DND-41 (cell line): Measurements from ENCODE around the gene TPO.

Experiments used
- ATAC-seq: fragments of 200-7000 bp; cut with Tn5 transposase; 3 replicates; pipeline ENCODE4 v1.9.1; 2021; ENCODE audit warnings: low read depth; ENCODE audit not compliant: insufficient read depth
- DNase-seq: peaks from one replicate; pipeline ENCODE4 v3.0.0-alpha.2; 2020
- H2AFZ ChIP-seq: 2 replicates; pipeline ENCODE4 v1.6.0; 2012; ENCODE audit warnings: low read depth, low read length
- H3K27ac ChIP-seq: 2 replicates; pipeline ENCODE4 v1.5.1; 2012; ENCODE audit warnings: low read length, inconsistent platforms
- H3K27me3 ChIP-seq: fragments of 200-600 bp; sonication (generic); 2 replicates; pipeline ENCODE4 v1.6.0; 2012; ENCODE audit warnings: low read length, mild to moderate bottlenecking, inconsistent platforms; ENCODE audit not compliant: insufficient read depth, poor library complexity
- H3K36me3 ChIP-seq: 2 replicates; pipeline ENCODE4 v1.5.1; 2012; ENCODE audit warnings: low read length, inconsistent platforms; ENCODE audit not compliant: insufficient read depth
- H3K4me1 ChIP-seq: 2 replicates; pipeline ENCODE4 v1.5.1; 2012; ENCODE audit warnings: mild to moderate bottlenecking, low read length; ENCODE audit not compliant: insufficient read depth
- H3K4me2 ChIP-seq: 2 replicates; pipeline ENCODE4 v1.6.0; 2012; ENCODE audit warnings: mild to moderate bottlenecking, moderate library complexity, low read length, inconsistent platforms; ENCODE audit not compliant: insufficient read depth
- H3K4me3 ChIP-seq, 2 experiments: fragments of 200-600 bp in 1 of 2; shearing (Covaris generic) in 1 of 2; 2 replicates each; pipeline ENCODE4 v1.5.1; 2012 to 2016; ENCODE audit warnings: inconsistent platforms in 2 of 2, low read length in 2 of 2, mild to moderate bottlenecking in 2 of 2, low read depth in 1 of 2, moderate library complexity in 1 of 2
- H3K79me2 ChIP-seq: 2 replicates; pipeline ENCODE4 v1.6.0; 2012; ENCODE audit warnings: low read length, inconsistent platforms; ENCODE audit not compliant: insufficient read depth
- H3K9ac ChIP-seq: 2 replicates; pipeline ENCODE4 v1.6.0; 2012; ENCODE audit warnings: low read depth, mild to moderate bottlenecking, inconsistent platforms, low read length, moderate library complexity
- H3K9me3 ChIP-seq: 2 replicates; pipeline ENCODE4 v1.5.1; 2012; ENCODE audit warnings: low read length, moderate library complexity, mild to moderate bottlenecking, inconsistent platforms; ENCODE audit not compliant: insufficient read depth, severe bottlenecking
- H4K20me1 ChIP-seq: 2 replicates; pipeline ENCODE4 v1.6.0; 2012; ENCODE audit warnings: low read length; ENCODE audit not compliant: insufficient read depth
- EZH2 ChIP-seq: IDR thresholded peaks from 3 replicates; pipeline ENCODE4 v1.6.1; 2012; ENCODE audit warnings: borderline replicate concordance, low read depth, mild to moderate bottlenecking, moderate library complexity, low read length, inconsistent platforms; ENCODE audit not compliant: severe bottlenecking
- TF ChIP-seq, protein P1 (sequence below): IDR thresholded peaks from 2 replicates; pipeline ENCODE4 v1.5.1; 2012; ENCODE audit warnings: borderline replicate concordance, low read length, moderate library complexity, mild to moderate bottlenecking; ENCODE audit not compliant: poor library complexity, severe bottlenecking; ENCODE audit errors: extremely low read depth

The TPO gene

DNA sequence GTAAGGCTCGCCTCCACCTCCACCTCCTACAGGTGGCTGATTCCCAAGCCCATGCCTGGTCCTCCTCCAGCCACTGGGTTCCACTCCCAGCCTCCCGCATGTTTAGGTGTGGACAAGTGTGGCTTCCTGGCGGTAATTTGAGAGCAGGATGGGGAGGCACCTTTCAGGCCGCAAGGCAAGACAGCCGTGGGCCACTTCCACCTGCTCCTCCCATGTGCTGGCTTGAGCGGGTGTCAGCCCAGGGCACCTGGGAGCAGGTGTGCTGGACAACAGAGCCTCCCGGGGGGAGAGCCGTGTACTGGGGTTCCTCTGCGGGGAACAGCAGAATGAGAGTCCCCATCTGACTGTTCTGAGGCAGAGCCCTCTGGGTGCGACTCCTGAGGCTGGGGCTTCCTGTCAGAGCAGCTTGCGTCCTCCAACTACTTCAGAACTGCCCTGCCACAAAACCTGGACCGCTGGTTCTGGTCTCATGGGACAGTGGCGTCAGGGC, 83.9 kb downstream of the TPO start:
- no peak for TF ChIP-seq EZH2
- TF ChIP-seq, protein P1, sequence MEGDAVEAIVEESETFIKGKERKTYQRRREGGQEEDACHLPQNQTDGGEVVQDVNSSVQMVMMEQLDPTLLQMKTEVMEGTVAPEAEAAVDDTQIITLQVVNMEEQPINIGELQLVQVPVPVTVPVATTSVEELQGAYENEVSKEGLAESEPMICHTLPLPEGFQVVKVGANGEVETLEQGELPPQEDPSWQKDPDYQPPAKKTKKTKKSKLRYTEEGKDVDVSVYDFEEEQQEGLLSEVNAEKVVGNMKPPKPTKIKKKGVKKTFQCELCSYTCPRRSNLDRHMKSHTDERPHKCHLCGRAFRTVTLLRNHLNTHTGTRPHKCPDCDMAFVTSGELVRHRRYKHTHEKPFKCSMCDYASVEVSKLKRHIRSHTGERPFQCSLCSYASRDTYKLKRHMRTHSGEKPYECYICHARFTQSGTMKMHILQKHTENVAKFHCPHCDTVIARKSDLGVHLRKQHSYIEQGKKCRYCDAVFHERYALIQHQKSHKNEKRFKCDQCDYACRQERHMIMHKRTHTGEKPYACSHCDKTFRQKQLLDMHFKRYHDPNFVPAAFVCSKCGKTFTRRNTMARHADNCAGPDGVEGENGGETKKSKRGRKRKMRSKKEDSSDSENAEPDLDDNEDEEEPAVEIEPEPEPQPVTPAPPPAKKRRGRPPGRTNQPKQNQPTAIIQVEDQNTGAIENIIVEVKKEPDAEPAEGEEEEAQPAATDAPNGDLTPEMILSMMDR, result no peak
- no peaks in the 10 kb centered on the region for H4K20me1 ChIP-seq
- H3K79me2 ChIP-seq, result no peaks in the 10 kb centered on the region
- H3K36me3 ChIP-seq, result no peaks in the 10 kb centered on the region
- no peak overlapping the region for H2AFZ ChIP-seq
- no peak overlapping the region for H3K27ac ChIP-seq
- H3K4me3 ChIP-seq, result no peak overlapping the region
- ATAC-seq, result no peak
- no peaks in the 10 kb centered on the region for H3K4me1 ChIP-seq
- DNase-seq, result no peak
- H3K9me3 ChIP-seq, result no peaks in the 10 kb centered on the region
- no peaks in the 10 kb centered on the region for H3K27me3 ChIP-seq
- H3K4me2 ChIP-seq, result no peak overlapping the region
- H3K9ac ChIP-seq, result no peak overlapping the region

DNA sequence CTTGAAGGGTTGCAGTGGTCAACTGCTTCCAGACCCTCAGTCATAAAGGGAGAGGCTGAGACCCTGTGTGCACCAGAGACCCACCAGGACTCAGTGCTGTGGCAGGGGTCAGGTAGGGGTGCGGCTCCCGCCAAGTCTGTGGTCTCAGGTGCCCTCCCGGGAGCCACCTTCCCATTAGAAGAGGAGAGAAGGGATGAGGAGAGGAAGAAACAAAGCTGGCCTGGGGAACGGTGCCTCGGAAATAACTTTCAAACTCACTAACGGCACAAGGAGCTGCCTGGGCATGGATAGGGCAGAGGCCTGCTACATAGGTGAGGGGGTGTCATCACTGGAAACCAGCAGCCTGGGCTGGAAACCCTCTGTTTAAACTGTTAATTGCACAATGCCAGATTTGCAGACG, 84.9 kb downstream of the TPO start:
- no peak for ATAC-seq
- no peaks in the 10 kb centered on the region for H3K36me3 ChIP-seq

DNA sequence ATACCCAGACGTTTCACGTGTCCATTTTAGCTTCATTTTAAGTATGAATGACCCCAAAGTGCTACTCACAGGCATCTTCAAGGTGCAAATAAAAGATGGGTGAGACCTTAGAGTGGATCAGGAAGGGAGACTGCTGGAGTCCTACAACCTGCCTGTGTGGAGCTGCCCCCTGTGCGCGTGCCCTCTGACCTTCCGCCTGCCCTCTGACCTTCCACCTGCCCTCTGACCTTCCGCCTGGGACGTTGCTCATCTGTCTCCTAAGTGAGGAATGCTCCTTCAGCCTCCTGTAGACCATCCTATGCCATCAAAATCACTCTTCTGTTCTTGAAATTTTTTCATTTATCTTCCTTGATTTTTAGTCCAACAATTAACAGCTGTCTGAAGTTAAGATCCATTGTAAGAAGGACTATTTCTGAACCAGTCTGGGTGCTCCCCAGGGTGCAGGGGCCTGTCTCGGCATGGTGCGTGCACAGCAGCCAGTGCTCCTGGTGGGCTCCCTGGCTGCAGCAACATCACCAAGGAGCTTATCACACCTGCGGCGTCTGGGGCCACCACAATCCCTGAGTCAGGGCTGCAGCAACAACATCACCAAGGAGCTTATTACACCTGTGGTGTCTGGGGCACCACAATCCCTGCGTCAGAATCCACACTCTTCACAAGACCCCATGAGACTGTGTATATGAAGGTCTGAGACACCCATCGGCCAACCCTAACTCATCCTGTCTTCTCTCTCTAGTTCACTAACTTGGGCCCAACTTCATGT, 86.0 kb downstream of the TPO start:
- no peak overlapping the region for H3K4me2 ChIP-seq
- H3K36me3 ChIP-seq, result no peaks in the 10 kb centered on the region
- no peak overlapping the region for H3K9ac ChIP-seq
- H3K9me3 ChIP-seq, result no peaks in the 10 kb centered on the region
- no peak overlapping the region for H2AFZ ChIP-seq
- no peaks in the 10 kb centered on the region for H3K79me2 ChIP-seq
- no peaks in the 10 kb centered on the region for H3K4me1 ChIP-seq
- DNase-seq, result no peak
- H3K27ac ChIP-seq, result no peak overlapping the region
- TF ChIP-seq EZH2, result no peak
- TF ChIP-seq, protein P1, result no peak
- no peak overlapping the region for H3K4me3 ChIP-seq
- ATAC-seq, result no peak
- H3K27me3 ChIP-seq, result no peaks in the 10 kb centered on the region
- no peaks in the 10 kb centered on the region for H4K20me1 ChIP-seq

More for the DNA sequence above, 84.9 kb downstream of the TPO start:
- no peaks in the 10 kb centered on the region for H4K20me1 ChIP-seq
- H2AFZ ChIP-seq, result no peak overlapping the region
- no peaks in the 10 kb centered on the region for H3K4me1 ChIP-seq
- no peak overlapping the region for H3K4me3 ChIP-seq
- H3K27me3 ChIP-seq, result no peaks in the 10 kb centered on the region
- TF ChIP-seq EZH2, result no peak
- TF ChIP-seq, protein P1, result no peak
- H3K9me3 ChIP-seq, result no peaks in the 10 kb centered on the region
- DNase-seq, result no peak
- H3K9ac ChIP-seq, result no peak overlapping the region
- no peak overlapping the region for H3K4me2 ChIP-seq
- H3K79me2 ChIP-seq, result no peaks in the 10 kb centered on the region
- H3K27ac ChIP-seq, result no peak overlapping the region
